KMS-11 (cell line): ENCODE results near the gene OCSTAMP.

ENCODE experiments used
- H2AFZ ChIP-seq: fragments of 200-600 bp; sonication (generic); 2 replicates; pipeline ENCODE4 v1.6.1; 2016; ENCODE audit warnings: antibody characterized with exemption, mixed run types, low read depth
- H3K27ac ChIP-seq: fragments of 200-600 bp; sonication (generic); 2 replicates; pipeline ENCODE4 v1.6.1; 2016; ENCODE audit warnings: mild to moderate bottlenecking, mixed run types
- H3K27me3 ChIP-seq: fragments of 200-600 bp; sonication (generic); 2 replicates; pipeline ENCODE4 v1.6.1; 2017; ENCODE audit warnings: mild to moderate bottlenecking, low read depth, mixed run types, moderate library complexity; ENCODE audit not compliant: insufficient read depth
- H3K36me3 ChIP-seq: fragments of 200-600 bp; sonication (generic); 2 replicates; pipeline ENCODE4 v1.6.1; 2017; ENCODE audit warnings: mild to moderate bottlenecking, mixed run types; ENCODE audit not compliant: insufficient read depth
- H3K4me1 ChIP-seq: fragments of 200-600 bp; sonication (generic); 2 replicates; pipeline ENCODE4 v1.6.1; 2016; ENCODE audit warnings: mild to moderate bottlenecking, low read depth, mixed run types; ENCODE audit not compliant: poor library complexity, severe bottlenecking
- H3K4me2 ChIP-seq: fragments of 200-600 bp; sonication (generic); 2 replicates; pipeline ENCODE4 v1.7.0; 2016; ENCODE audit warnings: mild to moderate bottlenecking, mixed run types
- H3K4me3 ChIP-seq: fragments of 200-600 bp; sonication (generic); IDR thresholded peaks from 2 replicates; pipeline ENCODE4 v1.6.1; 2017; ENCODE audit warnings: low read depth, low read length, mixed read lengths; ENCODE audit not compliant: insufficient read depth
- H3K79me2 ChIP-seq: fragments of 200-600 bp; sonication (generic); 2 replicates; pipeline ENCODE4 v1.6.1; 2016; ENCODE audit warnings: low read depth, mixed run types; ENCODE audit not compliant: insufficient read depth
- H3K9ac ChIP-seq: fragments of 200-600 bp; sonication (generic); 2 replicates; pipeline ENCODE4 v1.6.1; 2016; ENCODE audit warnings: mild to moderate bottlenecking, mixed run types
- H4K20me1 ChIP-seq: fragments of 200-600 bp; sonication (generic); 2 replicates; pipeline ENCODE4 v1.6.1; 2016; ENCODE audit warnings: mild to moderate bottlenecking, mixed run types; ENCODE audit not compliant: insufficient read depth
- CTCF ChIP-seq: fragments of 200-600 bp; sonication (generic); conservative IDR thresholded peaks from 2 replicates; pipeline ENCODE4 v1.6.1; 2017; ENCODE audit warnings: low read depth, mild to moderate bottlenecking, antibody characterized with exemption, low read length, moderate library complexity, mixed read lengths

OCSTAMP gene, protein sequence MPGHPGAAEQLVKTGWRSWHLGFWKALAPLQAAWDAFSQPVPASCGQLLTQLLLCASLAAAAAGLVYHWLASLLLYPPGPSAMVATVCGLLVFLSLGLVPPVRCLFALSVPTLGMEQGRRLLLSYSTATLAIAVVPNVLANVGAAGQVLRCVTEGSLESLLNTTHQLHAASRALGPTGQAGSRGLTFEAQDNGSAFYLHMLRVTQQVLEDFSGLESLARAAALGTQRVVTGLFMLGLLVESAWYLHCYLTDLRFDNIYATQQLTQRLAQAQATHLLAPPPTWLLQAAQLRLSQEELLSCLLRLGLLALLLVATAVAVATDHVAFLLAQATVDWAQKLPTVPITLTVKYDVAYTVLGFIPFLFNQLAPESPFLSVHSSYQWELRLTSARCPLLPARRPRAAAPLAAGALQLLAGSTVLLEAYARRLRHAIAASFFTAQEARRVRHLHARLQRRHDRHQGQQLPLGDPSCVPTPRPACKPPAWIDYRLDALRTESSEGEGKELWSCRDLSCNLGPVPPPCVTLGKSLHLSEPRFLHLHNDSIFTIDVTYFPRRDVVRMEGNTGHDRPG

GRCh38 chr20:46550461-46550860 is at the start of gene OCSTAMP:
Gene OCSTAMP, minus strand, starts transcription at chr20:46550654. Its CDS starts 94 bp downstream, at chr20:46550560.
- Histone ChIP-seq H3K4me2 (no peak within 1 kb of the TSS), H2AFZ (no peak within 1 kb of the TSS)

GRCh38 chr20:46599227-46599987 is 49.0 kb upstream of the OCSTAMP start:
- TF ChIP-seq CTCF: no peak
- Histone ChIP-seq H2AFZ (no peak overlapping the region), H3K36me3 (no peaks in the 10 kb centered on the region), H3K4me1 (no peaks in the 10 kb centered on the region), H3K27me3 (no peaks in the 10 kb centered on the region), H3K4me2 (no peak overlapping the region), H3K9ac (no peak overlapping the region), H3K27ac (no peak overlapping the region), H3K79me2 (no peaks in the 10 kb centered on the region), H4K20me1 (no peaks in the 10 kb centered on the region), H3K4me3 (no peak overlapping the region)

More at GRCh38 chr20:46550461-46550860, at the start of gene OCSTAMP:
- TF ChIP-seq CTCF: no peak
- Histone ChIP-seq H3K36me3 (no peaks in the 10 kb centered on the region), H3K9ac (no peak within 1 kb of the TSS), H3K27ac (no peak within 1 kb of the TSS), H4K20me1 (no peaks in the 10 kb centered on the region), H3K79me2 (no peaks in the 10 kb centered on the region), H3K27me3 (no peaks in the 10 kb centered on the region), H3K4me3 (no peak within 1 kb of the TSS), H3K4me1 (peaks cover 53% of the 10 kb centered on the region)

GRCh38 chr20:46595933-46596332 is 45.5 kb upstream of the OCSTAMP start:
- no peaks in the 10 kb centered on the region for H3K36me3 ChIP-seq
- no peaks in the 10 kb centered on the region for H3K4me1 ChIP-seq
- no peak overlapping the region for H3K27ac ChIP-seq
- H3K4me3 ChIP-seq: no peak overlapping the region
- H3K4me2 ChIP-seq: no peak overlapping the region
- TF ChIP-seq CTCF: no peak
- no peaks in the 10 kb centered on the region for H3K79me2 ChIP-seq
- no peaks in the 10 kb centered on the region for H4K20me1 ChIP-seq
- H2AFZ ChIP-seq: no peak overlapping the region
- no peak overlapping the region for H3K9ac ChIP-seq
- no peaks in the 10 kb centered on the region for H3K27me3 ChIP-seq

GRCh38 chr20:46594725-46595124 is 44.3 kb upstream of the OCSTAMP start:
- H3K4me3 ChIP-seq: no peak overlapping the region
- H3K9ac ChIP-seq: no peak overlapping the region
- H3K36me3 ChIP-seq: no peaks in the 10 kb centered on the region
- H3K79me2 ChIP-seq: no peaks in the 10 kb centered on the region
- no peak for TF ChIP-seq CTCF
- H3K4me2 ChIP-seq: no peak overlapping the region
- no peak overlapping the region for H2AFZ ChIP-seq
- H3K27ac ChIP-seq: no peak overlapping the region
- H3K4me1 ChIP-seq: no peaks in the 10 kb centered on the region
- no peaks in the 10 kb centered on the region for H4K20me1 ChIP-seq
- H3K27me3 ChIP-seq: no peaks in the 10 kb centered on the region
